Hepatocyte (in vitro differentiated cells): ENCODE measurements around the gene ASTN2.

Source experiments
- CTCF ChIP-seq: fragments of 200-600 bp; sonication (generic); IDR thresholded peaks from 2 replicates; pipeline ENCODE4 v1.5.1; 2016; ENCODE audit warnings: antibody characterized with exemption, mild to moderate bottlenecking; ENCODE audit not compliant: poor library complexity
- EZH2 ChIP-seq: fragments of 200-600 bp; sonication (generic); IDR thresholded peaks from 2 replicates; pipeline ENCODE4 v1.6.1; 2016; ENCODE audit warnings: antibody characterized with exemption, mild to moderate bottlenecking, borderline replicate concordance

GRCh38 chr9:117315236-117315635, 99.6 kb downstream of the ASTN2 start:
- no peak for TF ChIP-seq CTCF
- TF ChIP-seq EZH2 = no peak
